ENCODE measurements around the gene SEZ6.
"Not testable (repeated sequence)": the region's sequence is repeated elsewhere in the genome, so short reads cannot be mapped to it uniquely, and the experiment has no call there.

SEZ6 gene

GRCh38 chr17:28951991-28952975 lies 53.5 kb downstream of the SEZ6 start:
- DNase-seq = peak; percentile 88

- peak; percentile 99 for DNase-seq
These were observed 54.3 kb downstream of the SEZ6 start, which contains the start of gene PHF12 for GRCh38 chr17:28951428-28951990. Gene PHF12 (minus strand): TSS chr17:28951518. CDS start chr17:28950960, 558 bp downstream.

- no peak for DNase-seq
These were observed 54.9 kb downstream of the SEZ6 start for GRCh38 chr17:28950752-28951427.

GRCh38 chr17:28950017-28950751 lies 55.6 kb downstream of the SEZ6 start:
- peak; percentile 31 for DNase-seq

- DNase-seq = peak; percentile 27
These were observed 56.4 kb downstream of the SEZ6 start for GRCh38 chr17:28949185-28950016.

- no peak for DNase-seq
These were observed 57.0 kb downstream of the SEZ6 start for GRCh38 chr17:28948873-28949184.

- no peak for DNase-seq
These were observed 57.5 kb downstream of the SEZ6 start for GRCh38 chr17:28948342-28948741.

GRCh38 chr17:28947639-28948038 lies 58.2 kb downstream of the SEZ6 start:
- DNase-seq = no peak

GRCh38 chr17:28946239-28946638 lies 59.6 kb downstream of the SEZ6 start:
- no peak for DNase-seq

- no peak for DNase-seq
These were observed 60.7 kb downstream of the SEZ6 start for GRCh38 chr17:28944862-28945741.

- DNase-seq = no peak
These were observed 61.5 kb downstream of the SEZ6 start for GRCh38 chr17:28944343-28944742.

GRCh38 chr17:28942925-28943324 lies 62.9 kb downstream of the SEZ6 start:
- no peak for DNase-seq

- DNase-seq = no peak
These were observed 64.6 kb downstream of the SEZ6 start for GRCh38 chr17:28941251-28941650.

GRCh38 chr17:28940675-28941074 lies 65.2 kb downstream of the SEZ6 start:
- no peak for DNase-seq

- no peak for DNase-seq
These were observed 65.7 kb downstream of the SEZ6 start for GRCh38 chr17:28940142-28940541.

GRCh38 chr17:28938552-28938951 lies 67.3 kb downstream of the SEZ6 start:
- no peak for DNase-seq

GRCh38 chr17:28937044-28937729 lies 68.6 kb downstream of the SEZ6 start:
- DNase-seq = no peak

GRCh38 chr17:28935744-28936460 lies 69.9 kb downstream of the SEZ6 start:
- DNase-seq = no peak

GRCh38 chr17:28934508-28934907 lies 71.3 kb downstream of the SEZ6 start:
- not testable (repeated sequence) for DNase-seq

- DNase-seq = no peak
These were observed 76.0 kb downstream of the SEZ6 start for GRCh38 chr17:28929787-28930186.
